Right atrium auricular region (tissue), 2 donors: ENCODE measurements around the gene ARFIP1. TPM values are rescaled to one million over a fixed set of nuclear protein-coding genes. Genes with fewer than 3 reads are reported as not detected.
A peak's percentile ranks its signal among the peaks of the same experiment; 100 is the strongest.

Experiments used
- DNase-seq: peaks from one replicate; pipeline ENCODE4 v3.0.0-alpha.2; 2019; ENCODE audit warnings: low spot score
- H3K27ac ChIP-seq, 2 donors: fragments of 200-600 bp; sonication (generic); 1 replicate in 1 of 2; 2 replicates in 1 of 2; pipeline ENCODE4 v1.5.1; 2016 to 2019
- H3K27me3 ChIP-seq, 2 donors: fragments of 200-600 bp; sonication (generic); one replicate each; pipeline versions ENCODE4 v1.5.1 to v1.6.0; 2017 to 2019
- H3K36me3 ChIP-seq: fragments of 200-600 bp; sonication (generic); one replicate; pipeline ENCODE4 v1.5.1; 2016
- H3K4me1 ChIP-seq, 2 donors: fragments of 200-600 bp; sonication (generic); one replicate each; pipeline versions ENCODE4 v1.5.1 to v1.6.0; 2017 to 2019
- H3K4me3 ChIP-seq, 2 donors: fragments of 200-600 bp; sonication (generic); 1 replicate in 1 of 2; 2 replicates in 1 of 2; pipeline ENCODE4 v1.5.1; 2017 to 2019; ENCODE audit warnings: mild to moderate bottlenecking in 1 of 2, moderate library complexity in 1 of 2
- H3K9me3 ChIP-seq, 2 donors: fragments of 200-600 bp; sonication (generic); one replicate each; pipeline ENCODE4 v1.5.1; 2019
- total RNA-seq, 2 donors: library from RNA; depleted of rRNA; stranded (reverse); fragments of >200 nt; gene quantifications; one replicate each; pipeline ENCODE4 v1.1.0, GENCODE V29; 2016
- TF ChIP-seq, protein P1 (sequence below), 2 donors: fragments of 200-600 bp; sonication (generic); IDR thresholded peaks; one replicate each; pipeline ENCODE4 v1.5.1; 2019; ENCODE audit warnings: antibody characterized with exemption in 2 of 2

ARFIP1 gene, protein sequence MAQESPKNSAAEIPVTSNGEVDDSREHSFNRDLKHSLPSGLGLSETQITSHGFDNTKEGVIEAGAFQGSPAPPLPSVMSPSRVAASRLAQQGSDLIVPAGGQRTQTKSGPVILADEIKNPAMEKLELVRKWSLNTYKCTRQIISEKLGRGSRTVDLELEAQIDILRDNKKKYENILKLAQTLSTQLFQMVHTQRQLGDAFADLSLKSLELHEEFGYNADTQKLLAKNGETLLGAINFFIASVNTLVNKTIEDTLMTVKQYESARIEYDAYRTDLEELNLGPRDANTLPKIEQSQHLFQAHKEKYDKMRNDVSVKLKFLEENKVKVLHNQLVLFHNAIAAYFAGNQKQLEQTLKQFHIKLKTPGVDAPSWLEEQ
- 10 to 100 TPM; 10.9 to 12.4 TPM for total RNA-seq

DNA sequence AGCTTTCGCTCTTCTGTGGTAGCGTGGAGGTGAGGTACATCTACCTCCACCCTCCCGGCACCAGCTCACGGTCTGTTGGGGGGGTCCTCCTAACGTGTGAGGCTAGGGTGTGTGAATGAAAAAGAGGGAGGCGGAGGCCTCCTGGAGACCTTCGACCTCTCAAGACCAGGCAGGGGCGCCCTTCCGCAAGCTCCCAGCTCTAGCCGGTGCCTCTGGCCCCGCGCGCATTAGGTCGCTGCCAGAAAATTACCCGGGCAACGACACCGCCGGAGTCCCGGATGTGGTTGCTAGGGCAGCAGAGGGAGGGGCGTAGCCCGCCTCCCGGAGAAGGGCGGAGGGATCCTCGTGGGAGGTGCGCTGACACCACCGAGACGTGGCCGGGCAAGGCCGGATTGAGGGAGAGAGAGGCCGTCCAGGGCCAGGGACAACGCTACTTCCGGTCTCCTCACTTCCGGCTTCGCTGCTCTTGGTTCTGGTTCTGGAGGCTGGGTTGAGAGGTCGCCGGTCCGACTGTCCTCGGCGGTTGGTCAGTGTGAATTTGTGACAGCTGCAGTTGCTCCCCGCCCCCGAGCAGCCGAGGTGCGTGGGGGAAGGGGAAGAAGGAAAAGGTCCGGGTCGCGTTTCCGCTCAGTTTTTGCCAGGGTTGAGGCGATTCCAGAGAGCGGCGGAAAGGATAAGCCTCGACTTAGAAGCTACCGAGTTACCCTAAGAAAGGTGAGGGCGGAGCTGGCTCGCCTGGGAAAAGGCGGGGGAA, at the start of gene ARFIP1, which contains the start of gene TIGD4:
Gene ARFIP1 (plus strand): TSS at position 442 of the 754 bp plus-strand sequence. CDS start 49,680 bp downstream, outside the sequence.
Gene TIGD4 (minus strand): TSS at position 218 of the 754 bp plus-strand sequence. CDS start 8,726 bp downstream, outside the sequence.
- no peaks in the 10 kb centered on the region for H3K36me3 ChIP-seq
- DNase-seq = peak; percentile 97
- H3K4me3 ChIP-seq = peak within 1 kb of the TSS; percentile 71 to 74
- peak within 1 kb of the TSS; percentile 86 to 88 for H3K27ac ChIP-seq
- H3K27me3 ChIP-seq = no peaks in the 10 kb centered on the region
- TF ChIP-seq, protein P1, sequence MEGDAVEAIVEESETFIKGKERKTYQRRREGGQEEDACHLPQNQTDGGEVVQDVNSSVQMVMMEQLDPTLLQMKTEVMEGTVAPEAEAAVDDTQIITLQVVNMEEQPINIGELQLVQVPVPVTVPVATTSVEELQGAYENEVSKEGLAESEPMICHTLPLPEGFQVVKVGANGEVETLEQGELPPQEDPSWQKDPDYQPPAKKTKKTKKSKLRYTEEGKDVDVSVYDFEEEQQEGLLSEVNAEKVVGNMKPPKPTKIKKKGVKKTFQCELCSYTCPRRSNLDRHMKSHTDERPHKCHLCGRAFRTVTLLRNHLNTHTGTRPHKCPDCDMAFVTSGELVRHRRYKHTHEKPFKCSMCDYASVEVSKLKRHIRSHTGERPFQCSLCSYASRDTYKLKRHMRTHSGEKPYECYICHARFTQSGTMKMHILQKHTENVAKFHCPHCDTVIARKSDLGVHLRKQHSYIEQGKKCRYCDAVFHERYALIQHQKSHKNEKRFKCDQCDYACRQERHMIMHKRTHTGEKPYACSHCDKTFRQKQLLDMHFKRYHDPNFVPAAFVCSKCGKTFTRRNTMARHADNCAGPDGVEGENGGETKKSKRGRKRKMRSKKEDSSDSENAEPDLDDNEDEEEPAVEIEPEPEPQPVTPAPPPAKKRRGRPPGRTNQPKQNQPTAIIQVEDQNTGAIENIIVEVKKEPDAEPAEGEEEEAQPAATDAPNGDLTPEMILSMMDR (IDR thresholded peaks at IDR 0.05) = peak in 1 of 2 donors; percentile 42
- no peaks in the 10 kb centered on the region for H3K9me3 ChIP-seq
- peaks cover 0 to 17% of the 10 kb centered on the region in 2 donors for H3K4me1 ChIP-seq

DNA sequence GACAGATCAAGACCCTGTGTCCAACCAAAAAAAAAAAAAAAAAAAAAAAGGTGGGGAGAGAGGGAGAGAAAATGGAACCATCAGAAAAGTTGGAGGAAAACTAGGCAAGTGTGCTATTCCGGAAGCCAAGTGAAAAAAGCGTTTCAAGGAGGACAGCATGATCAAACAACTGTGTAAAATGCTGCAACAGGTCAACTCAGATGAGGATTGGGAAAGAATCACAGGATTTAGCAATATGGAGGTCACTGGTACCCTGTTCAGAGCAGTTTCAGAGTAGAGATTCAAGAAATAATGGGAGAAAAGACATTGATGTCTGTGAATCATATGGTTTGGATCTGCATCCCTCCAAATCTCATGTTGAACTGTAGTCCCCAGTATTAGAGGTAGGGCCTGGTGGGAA, 47.8 kb upstream of the ARFIP1 start:
- no peak overlapping the region for H3K27ac ChIP-seq
- no peak for DNase-seq
- H3K4me3 ChIP-seq = no peak overlapping the region
- TF ChIP-seq, protein P1 (IDR thresholded peaks at IDR 0.05) = no peak
- H3K4me1 ChIP-seq = no peaks in the 10 kb centered on the region
- no peaks in the 10 kb centered on the region for H3K36me3 ChIP-seq
- H3K27me3 ChIP-seq = no peaks in the 10 kb centered on the region
- H3K9me3 ChIP-seq = no peaks in the 10 kb centered on the region

DNA sequence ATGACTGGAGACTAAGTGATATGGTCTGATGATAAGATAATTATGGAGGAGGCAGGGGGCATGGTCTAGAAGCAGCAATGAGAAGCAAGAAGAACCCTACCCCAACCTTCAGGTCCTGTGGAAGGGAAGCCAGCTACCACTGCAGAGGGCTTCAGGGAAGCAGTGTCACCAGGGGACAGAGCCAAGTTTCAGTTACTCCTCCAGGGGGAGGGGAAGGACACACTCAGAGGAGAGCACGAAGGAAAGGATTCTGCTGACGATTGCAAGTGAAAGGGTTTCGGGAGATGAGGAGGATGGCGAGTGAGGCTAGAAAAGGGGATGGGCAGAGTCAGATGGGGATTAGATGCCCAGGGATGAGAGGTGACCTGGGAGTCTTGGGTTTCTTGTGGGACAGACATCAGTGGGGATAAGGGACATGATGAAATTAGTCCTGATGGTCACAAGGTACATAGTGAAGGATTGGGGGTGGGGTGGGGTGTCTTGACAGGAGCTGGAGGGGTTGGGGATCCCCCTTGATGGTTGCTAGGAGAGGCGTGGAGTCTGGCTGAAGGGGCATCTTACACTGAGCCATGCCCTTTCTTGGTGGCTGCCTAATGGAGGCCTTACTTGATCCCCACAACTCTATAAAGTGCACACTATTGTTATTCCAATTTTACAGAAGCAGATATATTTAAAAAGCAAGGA, 45.6 kb upstream of the ARFIP1 start:
- Histone ChIP-seq H3K36me3 (no peaks in the 10 kb centered on the region), H3K27ac (no peak overlapping the region), H3K4me1 (no peaks in the 10 kb centered on the region), H3K9me3 (no peaks in the 10 kb centered on the region), H3K4me3 (no peak overlapping the region), H3K27me3 (no peaks in the 10 kb centered on the region)
- TF ChIP-seq, protein P1 (IDR thresholded peaks at IDR 0.05) = no peak
- DNase-seq = no peak

DNA sequence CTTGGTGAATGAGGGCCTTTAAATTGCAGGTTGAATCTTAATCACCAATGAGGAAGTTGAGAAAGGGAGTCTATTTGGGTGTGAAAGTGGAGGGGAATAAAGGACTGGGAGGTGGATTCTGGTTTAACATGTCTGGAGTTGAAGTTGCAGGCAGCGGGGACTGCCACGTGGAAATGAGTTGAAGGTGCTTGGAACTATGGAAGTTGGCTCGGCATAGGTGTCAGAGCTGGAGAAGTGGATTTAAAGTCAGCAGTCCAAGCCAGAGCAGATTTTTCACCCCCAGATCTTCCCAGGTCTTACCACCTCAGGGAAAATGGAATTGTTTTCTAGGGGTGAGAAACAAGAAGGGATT, 45.1 kb upstream of the ARFIP1 start:
- TF ChIP-seq, protein P1 (IDR thresholded peaks at IDR 0.05) = no peak
- DNase-seq = no peak
- no peaks in the 10 kb centered on the region for H3K27me3 ChIP-seq
- no peaks in the 10 kb centered on the region for H3K36me3 ChIP-seq
- no peak overlapping the region for H3K4me3 ChIP-seq
- H3K4me1 ChIP-seq = no peaks in the 10 kb centered on the region
- H3K27ac ChIP-seq = no peak overlapping the region
- no peaks in the 10 kb centered on the region for H3K9me3 ChIP-seq

DNA sequence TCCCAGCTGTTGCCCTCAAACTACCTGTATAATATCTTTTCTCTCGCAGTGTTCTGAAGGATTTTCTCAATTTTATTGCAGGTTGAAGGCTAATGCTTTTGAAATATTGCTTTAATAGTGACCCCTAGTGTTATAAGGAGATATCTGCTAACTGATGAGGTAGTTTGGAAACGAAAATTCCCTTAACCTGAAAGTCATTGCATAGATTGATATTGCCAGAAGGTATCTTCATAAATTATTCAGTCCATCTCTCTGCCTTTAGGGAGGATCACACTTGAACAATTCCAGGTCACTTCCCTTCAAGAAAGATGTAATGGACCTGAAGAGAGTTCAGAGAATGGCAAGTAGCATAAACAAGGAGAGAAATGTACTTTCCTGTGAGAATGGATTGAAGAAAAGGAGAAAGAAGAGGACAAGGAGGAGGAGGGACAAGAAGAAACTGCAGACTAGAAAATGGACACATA, 44.3 kb upstream of the ARFIP1 start:
- Histone ChIP-seq H3K27ac (no peak overlapping the region), H3K36me3 (no peaks in the 10 kb centered on the region), H3K4me3 (no peak overlapping the region), H3K9me3 (no peaks in the 10 kb centered on the region), H3K4me1 (no peaks in the 10 kb centered on the region), H3K27me3 (no peaks in the 10 kb centered on the region)
- no peak for DNase-seq
- TF ChIP-seq, protein P1 (IDR thresholded peaks at IDR 0.05) = peak in 1 of 2 donors; percentile 72
